NCI-H2171 (cell line): Measurements from ENCODE around the gene TMX2.
"Not testable (repeated sequence)": the region's sequence is repeated elsewhere in the genome, so short reads cannot be mapped to it uniquely, and the experiment has no call there.

ENCODE experiments used
- DNase-seq: peaks from one replicate; lab custom pipeline; 2025; lab: John Stamatoyannopoulos, UW

The TMX2 gene

GRCh38 chr11:57713835-57714234, 1.4 kb downstream of the TMX2 start:
- no peak for DNase-seq

DNA sequence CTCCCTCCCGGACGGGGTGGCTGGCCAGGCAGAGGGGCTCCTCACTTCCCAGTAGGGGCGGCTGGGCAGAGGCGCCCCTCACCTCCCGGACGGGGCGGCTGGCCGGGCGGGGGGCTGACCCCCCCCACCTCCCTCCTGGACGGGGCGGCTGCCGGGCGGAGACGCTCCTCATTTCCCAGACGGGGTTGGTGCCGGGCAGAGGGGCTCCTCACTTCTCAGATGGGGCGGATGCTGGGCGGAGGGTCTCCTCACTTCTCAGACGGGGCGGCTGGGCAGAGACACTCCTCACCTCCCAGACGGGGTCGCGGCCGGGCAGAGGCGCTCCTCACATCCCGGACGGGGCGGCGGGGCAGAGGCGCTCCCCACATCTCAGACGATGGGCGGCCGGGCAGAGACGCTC, 4.3 kb downstream of the TMX2 start:
- not testable (repeated sequence) for DNase-seq

DNA sequence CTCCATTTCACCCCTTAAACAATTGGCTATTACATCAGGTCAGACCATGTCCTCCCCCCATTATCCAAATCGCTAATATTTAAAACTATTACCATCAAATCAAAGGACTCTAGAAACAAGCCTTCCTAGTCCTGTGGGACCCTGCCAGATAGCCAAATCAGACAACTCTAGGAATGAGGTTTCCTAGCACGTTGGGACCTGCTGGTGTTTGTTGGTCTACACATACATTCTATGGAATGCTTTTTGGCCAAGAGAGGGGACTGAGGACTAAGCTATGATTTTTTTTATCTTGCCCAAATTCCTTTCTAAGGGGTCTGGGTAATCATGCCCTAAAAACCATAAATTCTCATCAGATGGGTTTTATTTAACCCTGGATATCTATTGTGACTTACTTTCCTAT, 14.8 kb downstream of the TMX2 start:
- DNase-seq, result no peak

DNA sequence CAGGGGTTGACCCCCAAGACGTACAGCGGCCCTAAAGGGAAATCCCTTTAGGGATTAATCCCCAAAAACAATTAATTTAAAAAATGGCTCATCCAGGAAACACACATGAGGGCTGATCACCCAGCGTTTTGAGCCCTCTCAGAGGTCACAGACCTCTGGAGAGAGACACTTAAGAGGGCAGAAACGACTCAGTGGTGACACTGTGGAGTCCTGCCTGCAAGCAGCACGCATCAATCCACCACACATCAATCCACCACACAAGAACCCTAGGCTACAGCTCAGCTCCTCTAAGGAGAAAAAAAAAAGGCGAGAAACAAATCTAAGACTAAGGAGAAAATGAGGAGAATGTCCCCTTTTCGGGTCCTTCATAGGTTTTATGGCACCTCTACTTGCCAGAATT, 16.4 kb downstream of the TMX2 start:
- DNase-seq, result no peak

DNA sequence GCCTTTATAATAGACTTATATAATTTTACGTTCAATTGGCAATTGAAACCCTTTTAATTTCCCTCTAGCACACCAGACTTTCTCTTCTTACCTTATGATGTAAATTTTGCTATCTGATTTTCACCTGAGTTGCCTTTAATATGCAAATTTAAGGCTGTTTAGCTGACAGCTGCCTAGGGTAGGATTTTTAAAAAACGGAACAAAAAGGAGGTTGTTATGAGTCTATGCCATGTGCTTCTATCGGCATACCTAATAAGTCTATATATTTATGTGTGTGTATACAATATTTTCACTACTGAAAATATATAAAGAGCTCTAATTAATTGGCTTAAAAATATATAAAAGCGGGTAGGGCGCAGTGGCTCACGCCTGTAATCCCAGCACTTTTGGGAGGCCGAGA, 17.1 kb downstream of the TMX2 start:
- DNase-seq, result no peak

GRCh38 chr11:57732661-57733060, 20.3 kb downstream of the TMX2 start:
- no peak for DNase-seq

DNA sequence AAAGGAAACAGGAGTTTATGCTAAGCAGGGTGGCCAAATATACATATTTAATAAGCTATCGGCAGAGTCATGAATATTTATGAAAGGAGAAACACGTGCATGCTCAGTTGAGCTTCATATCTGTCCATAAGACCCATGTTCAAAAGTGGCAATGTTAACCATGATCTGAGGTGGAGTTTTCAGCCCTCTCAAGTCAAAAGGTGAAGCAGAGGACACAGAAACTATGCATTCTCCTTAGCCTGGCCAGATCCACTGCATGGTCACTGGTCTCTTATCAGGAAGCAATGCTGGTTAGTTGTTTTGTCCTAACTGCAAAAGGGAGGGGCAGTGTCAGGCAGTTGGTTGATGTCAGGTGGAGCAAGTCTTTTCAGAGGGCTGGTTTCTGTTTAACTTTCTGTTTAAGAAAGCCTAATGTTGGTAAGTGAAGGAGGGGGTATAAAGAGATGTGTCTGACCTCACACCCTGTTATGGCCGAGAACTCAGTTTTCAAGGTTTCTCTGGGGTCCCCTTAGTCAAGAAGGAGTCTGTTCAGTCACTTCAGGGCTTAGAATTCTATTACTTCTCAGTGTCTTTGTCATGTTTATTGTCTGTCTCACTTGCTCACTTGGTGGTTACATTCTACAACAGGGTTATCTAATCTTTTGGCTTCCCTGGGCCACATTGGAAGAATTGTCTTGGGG, 23.4 kb downstream of the TMX2 start:
- DNase-seq, result no peak

- DNase-seq, result peak; percentile 89
Observed at GRCh38 chr11:57741132-57742086, 29.0 kb downstream of the TMX2 start, which contains the start of gene SELENOH. Gene SELENOH (plus strand): TSS chr11:57741491. CDS start chr11:57741596, 105 bp downstream.

DNA sequence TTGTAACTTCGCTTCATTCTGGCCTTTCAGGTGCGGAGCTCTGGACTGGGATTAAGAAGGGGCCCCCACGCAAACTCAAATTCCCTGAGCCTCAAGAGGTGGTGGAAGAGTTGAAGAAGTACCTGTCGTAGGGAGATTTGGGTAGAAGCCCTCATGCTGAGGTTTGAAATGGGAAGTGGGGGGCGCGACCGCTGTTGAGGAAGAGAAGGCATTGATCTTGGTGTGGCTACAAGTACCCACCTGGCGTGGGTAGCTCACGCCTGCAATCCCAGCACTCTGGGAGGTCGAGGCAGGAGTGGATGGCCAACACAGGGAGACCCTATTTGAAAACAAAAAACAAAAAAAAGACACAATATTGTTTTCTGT, 29.7 kb downstream of the TMX2 start:
- DNase-seq, result no peak

GRCh38 chr11:57744357-57744756, 32.0 kb downstream of the TMX2 start:
- no peak for DNase-seq

GRCh38 chr11:57745206-57745605, 32.8 kb downstream of the TMX2 start:
- DNase-seq, result no peak

DNA sequence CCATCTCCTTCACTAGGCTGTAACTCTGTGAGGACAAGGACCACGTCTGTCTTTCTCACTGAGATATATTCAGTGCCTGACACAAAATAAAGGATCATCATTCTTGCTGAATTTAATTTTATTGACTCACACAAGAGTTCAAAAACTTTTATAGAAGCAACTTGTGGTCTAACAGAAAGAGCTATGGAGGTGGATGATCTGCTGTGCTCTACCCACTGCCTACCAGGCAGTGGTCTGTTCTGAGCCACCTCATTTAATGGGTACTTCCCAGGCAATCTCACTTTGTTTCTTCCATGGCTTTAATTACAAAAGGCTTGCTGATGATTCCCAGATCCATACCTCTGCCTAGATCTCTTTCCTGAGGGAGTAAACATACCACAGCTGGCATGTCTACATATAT, 34.5 kb downstream of the TMX2 start:
- no peak for DNase-seq

DNA sequence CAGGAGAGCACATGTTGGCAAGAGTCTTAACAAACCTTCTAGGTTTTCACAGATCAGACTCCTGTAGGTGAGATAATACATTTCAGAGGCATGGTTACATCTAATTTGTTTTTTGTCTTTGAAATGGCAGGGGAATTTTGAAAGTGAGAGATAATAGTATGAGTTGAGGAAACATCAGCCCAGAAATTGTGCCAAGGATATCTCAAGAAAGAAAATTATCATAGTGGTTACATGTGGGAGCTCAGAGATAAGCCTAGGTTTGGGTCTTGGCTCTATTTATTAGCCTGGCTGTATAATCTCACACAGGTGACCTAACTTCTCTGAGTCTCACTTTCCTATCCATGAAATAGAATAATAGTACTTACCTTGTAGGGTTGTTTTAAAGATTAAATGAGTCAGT, 38.8 kb downstream of the TMX2 start:
- DNase-seq, result no peak

DNA sequence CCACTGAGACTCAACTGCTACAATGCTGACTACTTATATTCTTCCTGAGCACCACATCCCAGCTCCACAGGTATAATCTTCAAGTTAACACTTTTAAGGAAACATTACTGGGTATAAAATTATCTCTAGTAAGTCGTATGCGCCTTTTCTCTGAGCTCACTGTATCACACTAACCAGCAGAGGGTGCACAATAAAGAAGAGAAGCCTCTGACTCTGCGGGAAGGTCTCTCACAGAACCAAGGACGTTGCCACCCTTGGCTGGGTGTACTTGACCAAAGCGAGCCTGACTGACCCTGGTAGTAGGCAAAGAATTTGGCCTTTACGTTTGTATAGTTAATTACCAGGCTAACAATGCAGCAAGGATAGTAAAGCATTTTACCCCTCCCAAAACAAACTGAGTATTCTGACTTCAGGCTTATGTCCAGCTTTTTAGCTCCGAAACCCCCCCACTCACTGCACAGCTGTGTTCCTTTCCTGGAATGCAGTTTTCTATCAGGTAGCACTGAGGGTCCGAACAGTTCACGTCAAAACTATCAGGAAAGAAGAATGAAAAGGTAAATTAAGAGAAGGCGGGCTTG, 39.4 kb downstream of the TMX2 start, which contains the start of gene BTBD18:
Gene BTBD18 (minus strand): TSS at position 144 of the 578 bp plus-strand sequence. CDS start 631 bp downstream, outside the sequence.
- no peak for DNase-seq

DNA sequence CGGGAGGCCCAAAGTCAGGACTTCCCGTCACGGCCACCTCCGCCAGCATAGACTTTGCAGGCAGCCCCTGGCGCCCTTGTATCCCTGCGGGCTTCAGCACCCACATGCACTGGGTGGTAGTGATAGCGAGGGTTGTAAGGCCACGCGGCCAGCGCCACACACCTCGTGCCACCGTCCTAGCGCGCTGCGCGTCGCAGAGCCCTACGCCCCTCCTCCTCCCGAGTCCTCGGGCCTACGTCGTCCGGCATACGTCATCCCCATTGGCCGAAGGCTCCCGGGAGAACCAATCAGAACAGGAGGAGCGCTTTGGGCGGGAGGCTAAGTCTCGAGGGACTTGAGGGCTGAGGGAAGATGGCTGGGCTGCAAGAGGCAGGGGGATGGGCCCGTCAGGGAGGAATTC, 40.6 kb downstream of the TMX2 start:
- no peak for DNase-seq

- DNase-seq, result no peak
Observed at GRCh38 chr11:57758174-57758573, 45.8 kb downstream of the TMX2 start.

DNA sequence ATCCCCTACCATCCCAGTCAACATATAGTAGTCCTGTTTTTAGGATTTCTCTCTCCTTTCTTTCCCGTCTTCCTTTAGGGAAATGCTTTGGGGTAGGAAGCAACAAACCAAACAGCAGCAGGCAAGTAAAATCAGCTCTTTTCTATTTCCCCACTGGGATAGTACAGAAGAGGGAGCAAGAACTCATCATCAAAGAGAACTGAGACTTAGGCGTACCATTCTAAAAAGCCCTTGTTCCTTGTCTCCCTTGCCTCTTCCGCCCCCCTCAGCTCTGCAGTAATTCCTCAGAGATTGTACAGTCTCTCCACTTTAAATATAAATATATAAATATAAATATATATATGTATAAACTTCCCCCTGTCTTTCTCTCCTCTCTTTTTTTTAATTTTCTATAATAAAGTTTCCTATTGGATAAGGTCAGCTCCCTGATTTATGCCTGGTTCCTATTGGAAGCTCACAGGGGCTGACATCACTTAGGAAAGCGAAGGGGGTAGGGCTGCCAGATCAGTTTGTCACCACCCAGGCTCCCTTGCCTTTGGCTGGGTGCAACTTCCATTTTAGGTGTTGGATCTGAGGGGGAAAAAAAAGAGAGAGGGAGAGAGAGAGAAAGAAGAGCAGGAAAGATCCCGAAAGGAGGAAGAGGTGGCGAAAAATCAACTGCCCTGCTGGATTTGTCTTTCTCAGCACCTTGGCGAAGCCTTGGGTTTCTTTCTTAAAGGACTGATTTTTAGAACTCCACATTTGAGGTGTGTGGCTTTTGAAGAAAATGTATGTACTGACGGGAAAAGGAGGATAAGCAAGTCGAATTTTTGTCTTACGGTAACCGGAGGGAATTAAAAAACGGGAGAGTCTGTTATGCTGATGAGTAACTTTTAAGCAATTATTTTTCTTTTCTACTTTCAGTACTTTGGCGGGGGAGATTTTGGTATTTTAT, 49.2 kb downstream of the TMX2 start, which contains the start of gene CTNND1:
Gene CTNND1 (plus strand): TSS at position 502 of the 934 bp plus-strand sequence. CDS start 29,677 bp downstream, outside the sequence.
- peak; percentile 79 for DNase-seq

DNA sequence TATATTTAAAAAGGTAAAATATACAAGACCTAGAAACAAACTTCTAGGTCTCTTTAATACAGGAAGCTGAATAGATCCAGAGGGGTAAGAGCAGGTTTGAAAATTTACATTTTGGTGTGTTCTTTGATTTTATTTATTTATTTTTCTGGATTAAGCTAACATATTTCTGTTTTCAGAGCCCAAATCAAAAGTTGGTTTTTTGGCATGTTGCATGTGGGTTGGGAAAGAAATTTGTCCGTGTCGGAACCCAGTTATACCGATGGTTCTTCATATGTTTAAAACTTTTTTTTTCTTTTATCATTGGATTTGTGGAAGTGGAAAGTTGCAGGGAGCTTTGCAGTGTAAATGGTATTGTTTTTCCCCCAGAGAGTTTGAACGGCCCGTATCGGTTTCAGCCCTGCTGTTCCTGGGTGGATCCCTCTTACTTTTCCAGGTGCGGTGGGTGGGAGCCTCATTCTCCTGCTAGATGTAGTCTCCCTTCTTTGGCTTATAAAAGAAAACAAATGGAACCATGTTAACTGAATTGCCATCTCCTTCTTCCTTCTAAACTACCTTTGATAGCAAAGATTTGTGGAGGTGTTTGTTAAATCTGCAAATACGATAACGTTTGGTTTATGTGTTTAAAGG, 50.0 kb downstream of the TMX2 start:
- DNase-seq, result peak; percentile 29

- no peak for DNase-seq
Observed at GRCh38 chr11:57763568-57763967, 51.2 kb downstream of the TMX2 start.

GRCh38 chr11:57764021-57764420, 51.6 kb downstream of the TMX2 start:
- DNase-seq, result no peak

DNA sequence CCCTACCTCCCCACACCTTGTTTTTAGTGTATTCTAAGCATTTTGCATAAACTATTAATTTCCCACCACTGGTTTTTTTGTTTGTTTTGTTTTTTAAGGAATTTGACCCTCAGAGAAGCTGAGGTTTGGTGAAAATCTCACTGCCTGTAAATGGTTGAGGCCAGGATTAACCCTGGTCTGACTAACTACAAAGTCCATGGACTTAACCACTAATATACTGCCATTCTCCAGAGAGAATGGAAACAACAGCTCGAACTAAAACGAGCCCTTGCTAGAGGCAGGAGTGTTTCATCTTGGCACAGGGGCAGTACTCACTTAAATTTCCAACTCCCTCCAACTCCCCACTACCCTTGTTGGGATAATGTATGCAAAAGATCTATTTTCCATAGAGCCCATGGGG, 52.2 kb downstream of the TMX2 start:
- no peak for DNase-seq
